CMK (cell line): ENCODE data around the gene SPDYE2.
A peak's percentile ranks its signal among the peaks of the same experiment; 100 is the strongest.
"Not testable (repeated sequence)": the region's sequence is repeated elsewhere in the genome, so short reads cannot be mapped to it uniquely, and the experiment has no call there.

Source experiments
- DNase-seq: peaks from one replicate; pipeline ENCODE4 v3.0.0-alpha.2; 2010; ENCODE audit warnings: low read depth

The SPDYE2 gene

GRCh38 chr7:102604431-102605145 is 53.6 kb downstream of the SPDYE2 start:
- not testable (repeated sequence) for DNase-seq

- DNase-seq: not testable (repeated sequence)
These were observed 55.8 kb downstream of the SPDYE2 start for GRCh38 chr7:102606848-102607247.

GRCh38 chr7:102609734-102610133 is 58.7 kb downstream of the SPDYE2 start:
- DNase-seq: not testable (repeated sequence)

- DNase-seq: not testable (repeated sequence)
These were observed 59.4 kb downstream of the SPDYE2 start for GRCh38 chr7:102610441-102610840.

- not testable (repeated sequence) for DNase-seq
These were observed 60.1 kb downstream of the SPDYE2 start for GRCh38 chr7:102611013-102611674.

GRCh38 chr7:102611675-102612325 is 60.8 kb downstream of the SPDYE2 start:
- peak; percentile 33 for DNase-seq
